Lower leg skin (tissue), 4 donors: ENCODE results near the gene PPM1B. TPM values are rescaled to one million over a fixed set of nuclear protein-coding genes. Genes with fewer than 3 reads are reported as not detected.

Source experiments
- DNase-seq, 2 donors: peaks; one replicate each; pipeline ENCODE4 v3.0.0-alpha.2; 2019; ENCODE audit warnings: low spot score in 2 of 2
- H3K4me3 ChIP-seq: fragments of 200-600 bp; sonication (generic); 2 replicates; pipeline ENCODE4 v1.5.1; 2017; ENCODE audit warnings: mild to moderate bottlenecking, low read depth; ENCODE audit not compliant: poor library complexity, severe bottlenecking
- CTCF ChIP-seq, 3 donors: fragments of 450-650 bp; IDR thresholded peaks; one replicate each; pipeline ENCODE4 v1.5.1; 2016; ENCODE audit warnings: antibody characterized with exemption in 3 of 3, mild to moderate bottlenecking in 3 of 3, moderate library complexity in 2 of 3
- POLR2A ChIP-seq, 2 donors: fragments of 450-650 bp; IDR thresholded peaks; one replicate each; pipeline ENCODE4 v1.6.1; 2016 to 2017; ENCODE audit warnings: antibody characterized with exemption in 2 of 2, mild to moderate bottlenecking in 1 of 2, moderate library complexity in 1 of 2
- WGBS, 2 donors: methylation state at CpG; one replicate each; pipeline ENCODE4 v1.1.5; 2018; 5-methylcytosine and 5-hydroxymethylcytosine counted together
- intact Hi-C: fragments of 100-400 bp; cut with DNase I; formaldehyde crosslinking; loops from one replicate; pipeline ENCODE4 v1.15.0; 2023; ENCODE audit warnings: low total_unique reads
- total RNA-seq, 4 donors: library from RNA; depleted of rRNA; stranded (reverse); fragments of >200 nt; gene quantifications; one replicate each; pipeline ENCODE4 v1.1.0, GENCODE V29; 2016

The PPM1B gene
- total RNA-seq, 4 donors from 2014 or later, result 24.2 to 40.2 (median 35.9) TPM

GRCh38 chr2:44148999-44149398 lies 19.7 kb upstream of the PPM1B start:
- TF ChIP-seq CTCF (IDR thresholded peaks at IDR 0.05) (no peak), POLR2A (IDR thresholded peaks at IDR 0.05) (no peak)
- no peak for DNase-seq
- 85 to 90% methylated on average over 1 of the region's 1 CpG for WGBS, 2 donors
- intact Hi-C loops, result no loop called here
- H3K4me3 ChIP-seq, result no peak overlapping the region

DNA sequence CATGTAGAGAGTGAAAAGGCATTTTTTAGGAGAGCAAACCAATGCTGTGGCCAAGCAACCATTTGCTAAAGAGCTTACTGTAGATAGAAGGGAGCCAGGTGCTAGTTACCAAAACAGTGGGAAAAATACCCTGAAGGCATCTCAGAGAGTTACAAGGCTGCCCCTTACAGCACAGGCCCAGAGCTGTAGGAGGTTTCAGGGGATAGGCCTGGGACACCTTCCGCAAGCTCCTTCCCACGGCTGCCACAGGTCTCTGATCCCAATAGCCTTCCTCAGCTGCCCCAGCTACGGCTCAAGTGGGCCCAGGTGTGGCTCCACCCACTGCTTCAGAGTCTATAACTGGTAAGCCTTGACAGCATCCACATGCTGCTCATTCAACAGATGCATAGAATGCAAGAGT lies 18.2 kb upstream of the PPM1B start:
- H3K4me3 ChIP-seq, result no peak overlapping the region
- WGBS, 2 donors, result 74 to 78% methylated on average over 3 of the region's 3 CpGs
- no peak for DNase-seq
- no peak for TF ChIP-seq CTCF (IDR thresholded peaks at IDR 0.05)
- no peak for TF ChIP-seq POLR2A (IDR thresholded peaks at IDR 0.05)
- intact Hi-C loops, result no loop called here

DNA sequence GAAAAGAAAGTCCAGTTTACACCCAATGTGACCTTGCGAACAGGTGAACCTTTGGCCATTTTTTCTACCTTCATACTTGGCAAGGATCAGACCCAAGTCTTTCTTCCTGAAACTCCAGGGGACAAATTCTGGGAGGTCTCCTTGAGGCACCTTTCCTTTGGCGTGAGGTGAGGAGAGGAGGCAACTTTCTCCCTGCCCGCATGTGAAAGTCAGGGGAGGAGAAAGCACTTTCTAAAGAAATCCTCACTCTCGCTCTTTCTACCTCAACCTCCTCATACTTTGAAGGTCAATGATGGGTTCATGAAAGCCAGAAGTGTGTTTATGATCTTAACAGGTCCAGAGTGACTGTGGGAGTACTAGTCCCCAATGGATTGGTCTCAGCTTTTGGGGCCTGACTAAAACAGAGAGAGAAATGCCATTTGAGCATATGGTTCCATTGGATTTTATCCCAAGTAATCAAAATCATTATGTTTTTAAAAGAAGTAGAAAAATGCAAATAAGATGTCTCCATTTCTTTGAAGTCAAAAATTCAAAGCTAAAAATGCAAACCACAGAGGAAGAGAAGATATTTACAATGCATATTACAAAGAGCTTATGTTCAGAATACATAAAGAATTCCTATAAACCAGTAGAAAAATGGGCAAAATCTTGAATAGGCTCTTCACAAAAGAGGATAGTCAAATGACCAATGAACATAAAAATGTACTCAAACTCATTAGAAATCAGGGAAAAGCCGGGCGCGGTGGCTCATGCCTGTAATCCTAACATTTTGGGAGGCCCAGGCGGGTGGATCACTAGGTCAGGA lies 15.6 kb upstream of the PPM1B start:
- no peak for DNase-seq
- intact Hi-C loops, result no loop called here
- H3K4me3 ChIP-seq, result no peak overlapping the region
- WGBS, 2 donors, result 95 to 96% methylated on average over 8 of the region's 8 CpGs
- TF ChIP-seq CTCF (IDR thresholded peaks at IDR 0.05) (no peak), POLR2A (IDR thresholded peaks at IDR 0.05) (no peak)

DNA sequence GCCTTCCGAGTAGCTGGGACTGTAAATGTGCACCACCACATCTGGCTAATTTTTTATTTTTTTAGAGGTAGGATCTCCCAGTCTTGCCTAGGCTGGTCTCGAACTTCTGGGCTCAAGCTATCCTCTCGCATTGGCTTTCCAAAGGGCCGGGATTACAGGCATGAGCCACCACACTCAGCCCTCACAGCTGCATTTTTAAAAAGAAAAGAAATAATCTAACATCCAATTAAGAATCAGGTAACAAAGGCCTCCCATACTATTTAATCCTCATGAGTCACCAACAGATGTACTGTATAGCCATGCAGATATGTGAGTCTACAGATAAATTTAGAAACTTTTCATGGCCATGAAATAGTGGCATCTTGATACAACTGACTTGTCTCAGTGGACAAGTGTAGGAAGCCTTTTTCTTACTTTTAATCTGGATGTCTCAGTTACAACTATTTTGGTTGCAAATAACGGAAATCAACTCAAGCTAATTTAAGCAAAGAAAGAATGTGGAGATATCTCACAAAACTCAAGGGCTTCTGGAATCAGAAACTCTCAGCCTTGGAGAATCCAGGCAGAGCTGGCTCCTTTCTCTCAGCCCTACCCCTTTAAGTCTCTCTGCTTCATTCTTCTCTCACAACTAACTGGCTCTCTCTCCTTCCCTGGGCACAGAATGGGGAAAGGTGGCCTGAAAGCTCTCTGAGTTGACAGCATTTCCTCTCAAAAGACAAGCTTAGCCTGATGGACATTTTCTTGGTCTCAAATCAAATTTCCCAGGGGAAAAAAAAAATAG lies 12.8 kb upstream of the PPM1B start:
- DNase-seq, result no peak
- intact Hi-C loops, result no loop called here
- no peak for TF ChIP-seq CTCF (IDR thresholded peaks at IDR 0.05)
- 81 to 91% methylated on average over 5 of the region's 5 CpGs for WGBS, 2 donors
- no peak overlapping the region for H3K4me3 ChIP-seq

DNA sequence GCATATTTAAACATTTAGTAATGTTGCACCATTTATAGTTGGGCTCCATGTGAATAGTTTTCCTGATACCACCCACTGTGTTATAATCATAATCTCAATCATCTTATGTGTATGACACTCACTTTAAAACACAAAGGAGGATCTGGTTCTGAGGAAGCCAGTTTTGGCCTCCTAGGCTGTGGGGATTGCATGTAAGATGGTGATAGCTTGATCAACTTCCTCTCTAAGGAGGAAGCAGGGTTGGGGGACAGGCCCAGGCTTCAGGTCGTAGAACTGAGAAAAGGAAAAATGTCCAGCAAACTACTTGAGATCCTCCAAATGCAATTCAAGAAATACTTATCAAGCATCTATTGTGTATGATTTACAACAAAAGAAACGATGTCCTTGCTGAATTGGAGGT lies 4.9 kb upstream of the PPM1B start:
- no peak for DNase-seq
- intact Hi-C loops, result no loop called here
- no peak overlapping the region for H3K4me3 ChIP-seq
- 75 to 84% methylated on average over 2 of the region's 2 CpGs for WGBS, 2 donors
- TF ChIP-seq CTCF (IDR thresholded peaks at IDR 0.05) (no peak), POLR2A (IDR thresholded peaks at IDR 0.05) (no peak)
